Mesothelial cell of epicardium (in vitro differentiated cells): ENCODE data around the gene MTX1. TPM values are rescaled to one million over a fixed set of nuclear protein-coding genes. Genes with fewer than 3 reads are reported as not detected.
A peak's percentile ranks its signal among the peaks of the same experiment; 100 is the strongest.
"Not testable (repeated sequence)": the region's sequence is repeated elsewhere in the genome, so short reads cannot be mapped to it uniquely, and the experiment has no call there.

Experiments
- DNase-seq, 2 experiments: peaks; one replicate each; pipeline ENCODE4 v3.0.0; 2021; ENCODE audit warnings: low spot score in 2 of 2; ENCODE audit not compliant: unreplicated experiment in 2 of 2
- H3K27ac Mint-ChIP-seq: 2 replicates; pipeline ENCODE4 v1.8.0; 2021; ENCODE audit warnings: mixed read lengths
- H3K27me3 Mint-ChIP-seq: 2 replicates; pipeline ENCODE4 v1.8.0; 2021; ENCODE audit warnings: low read depth, mixed read lengths
- H3K36me3 Mint-ChIP-seq: 2 replicates; pipeline ENCODE4 v1.8.0; 2021; ENCODE audit warnings: mixed read lengths
- H3K4me1 Mint-ChIP-seq: 2 replicates; pipeline ENCODE4 v1.8.0; 2021; ENCODE audit warnings: mixed read lengths
- H3K4me3 Mint-ChIP-seq: 2 replicates; pipeline ENCODE4 v1.8.0; 2021; ENCODE audit warnings: mild to moderate bottlenecking, moderate library complexity, mixed read lengths
- H3K9me3 Mint-ChIP-seq: 2 replicates; pipeline ENCODE4 v1.8.0; 2021; ENCODE audit warnings: mixed read lengths
- total RNA-seq: library from RNA; stranded (reverse); gene quantifications from 3 replicates; pipeline ENCODE4 v1.2.1, GENCODE V29; 2021
- TF ChIP-seq, protein P1 (sequence below): fragments of 200-600 bp; sonication (generic); IDR thresholded peaks from one replicate; pipeline ENCODE4 v1.5.0; 2021; ENCODE audit warnings: antibody characterized with exemption; ENCODE audit not compliant: unreplicated experiment

Gene MTX1
- total RNA-seq, 1 donor from 2014 or later: 35.7 TPM

- H3K27ac Mint-ChIP-seq: not testable (repeated sequence)
Measured at GRCh38 chr1:155233502-155233901, 25.0 kb downstream of the MTX1 start.

DNA sequence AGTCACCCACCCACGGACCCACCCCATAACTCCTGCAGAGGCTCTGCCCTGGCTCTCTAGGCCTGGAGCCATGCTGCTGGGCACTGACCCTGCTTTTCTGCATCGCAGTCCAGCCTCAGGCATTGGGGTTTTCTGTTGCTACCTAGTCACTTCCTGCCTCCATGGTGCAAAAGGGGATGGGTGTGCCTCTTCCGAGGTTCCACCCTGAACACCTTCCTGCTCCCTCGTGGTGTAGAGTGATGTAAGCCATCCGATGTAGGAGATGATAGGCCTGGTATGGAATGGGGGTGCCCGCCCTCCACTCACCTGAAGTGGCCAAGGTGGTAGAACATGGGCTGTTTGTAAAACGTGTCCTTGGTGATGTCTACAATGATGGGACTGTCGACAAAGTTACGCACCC, 26.9 kb downstream of the MTX1 start:
- H3K4me3 Mint-ChIP-seq, H3K9me3 Mint-ChIP-seq, H3K27me3 Mint-ChIP-seq, DNase-seq, H3K4me1 Mint-ChIP-seq, H3K27ac Mint-ChIP-seq: not testable (repeated sequence)
- H3K36me3 Mint-ChIP-seq: peaks cover 11% of the 10 kb centered on the region

More at GRCh38 chr1:155233502-155233901, 25.0 kb downstream of the MTX1 start:
- not testable (repeated sequence) for H3K9me3 Mint-ChIP-seq, H3K27me3 Mint-ChIP-seq, DNase-seq, H3K4me3 Mint-ChIP-seq, H3K4me1 Mint-ChIP-seq
- peaks cover 11% of the 10 kb centered on the region for H3K36me3 Mint-ChIP-seq

- TF ChIP-seq, protein P1, sequence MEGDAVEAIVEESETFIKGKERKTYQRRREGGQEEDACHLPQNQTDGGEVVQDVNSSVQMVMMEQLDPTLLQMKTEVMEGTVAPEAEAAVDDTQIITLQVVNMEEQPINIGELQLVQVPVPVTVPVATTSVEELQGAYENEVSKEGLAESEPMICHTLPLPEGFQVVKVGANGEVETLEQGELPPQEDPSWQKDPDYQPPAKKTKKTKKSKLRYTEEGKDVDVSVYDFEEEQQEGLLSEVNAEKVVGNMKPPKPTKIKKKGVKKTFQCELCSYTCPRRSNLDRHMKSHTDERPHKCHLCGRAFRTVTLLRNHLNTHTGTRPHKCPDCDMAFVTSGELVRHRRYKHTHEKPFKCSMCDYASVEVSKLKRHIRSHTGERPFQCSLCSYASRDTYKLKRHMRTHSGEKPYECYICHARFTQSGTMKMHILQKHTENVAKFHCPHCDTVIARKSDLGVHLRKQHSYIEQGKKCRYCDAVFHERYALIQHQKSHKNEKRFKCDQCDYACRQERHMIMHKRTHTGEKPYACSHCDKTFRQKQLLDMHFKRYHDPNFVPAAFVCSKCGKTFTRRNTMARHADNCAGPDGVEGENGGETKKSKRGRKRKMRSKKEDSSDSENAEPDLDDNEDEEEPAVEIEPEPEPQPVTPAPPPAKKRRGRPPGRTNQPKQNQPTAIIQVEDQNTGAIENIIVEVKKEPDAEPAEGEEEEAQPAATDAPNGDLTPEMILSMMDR: no peak
- Mint-ChIP-seq H3K9me3 (no peaks in the 10 kb centered on the region), H3K4me1 (peaks cover 18% of the 10 kb centered on the region), H3K27me3 (no peaks in the 10 kb centered on the region), H3K4me3 (no peak overlapping the region), H3K27ac (no peak overlapping the region), H3K36me3 (peaks cover 11% of the 10 kb centered on the region)
- no peak for DNase-seq
Measured at GRCh38 chr1:155236451-155236850, 28.0 kb downstream of the MTX1 start.

GRCh38 chr1:155241069-155241679, 32.7 kb downstream of the MTX1 start:
- H3K9me3 Mint-ChIP-seq: no peaks in the 10 kb centered on the region
- H3K36me3 Mint-ChIP-seq: peaks cover 4% of the 10 kb centered on the region
- TF ChIP-seq, protein P1: no peak
- peaks cover 3% of the 10 kb centered on the region for H3K27me3 Mint-ChIP-seq
- H3K4me3 Mint-ChIP-seq: peak overlapping the region; percentile 69
- peak overlapping the region; percentile 89 for H3K27ac Mint-ChIP-seq
- H3K4me1 Mint-ChIP-seq: peaks cover 33% of the 10 kb centered on the region
- peak; percentile 36 to 59 for DNase-seq

DNA sequence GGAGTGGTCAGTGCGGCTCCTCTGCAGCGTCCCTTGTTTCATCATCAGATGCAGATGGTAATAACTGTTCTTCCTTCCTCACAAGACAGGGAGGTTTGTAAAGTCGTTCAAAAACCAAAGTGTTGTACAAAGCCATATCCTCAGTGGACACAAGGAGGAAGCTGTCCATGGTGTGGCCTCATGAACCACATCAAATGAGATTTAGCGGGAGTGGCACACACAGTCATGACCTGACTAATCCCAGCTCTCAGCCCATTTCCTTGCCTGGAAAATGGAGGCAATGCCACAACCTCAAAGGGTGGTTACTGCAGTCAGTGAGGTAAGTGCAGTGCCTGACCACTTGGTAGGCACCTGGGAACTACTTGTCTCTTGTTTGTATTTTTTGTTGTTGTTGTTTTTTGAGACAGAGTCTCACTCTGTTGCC, 33.4 kb downstream of the MTX1 start:
- no peaks in the 10 kb centered on the region for H3K9me3 Mint-ChIP-seq
- peak overlapping the region; percentile 89 for H3K27ac Mint-ChIP-seq
- no peak for DNase-seq
- TF ChIP-seq, protein P1: no peak
- H3K27me3 Mint-ChIP-seq: peaks cover 3% of the 10 kb centered on the region
- H3K4me1 Mint-ChIP-seq: peaks cover 33% of the 10 kb centered on the region
- H3K36me3 Mint-ChIP-seq: peaks cover 3% of the 10 kb centered on the region
- H3K4me3 Mint-ChIP-seq: no peak overlapping the region

DNA sequence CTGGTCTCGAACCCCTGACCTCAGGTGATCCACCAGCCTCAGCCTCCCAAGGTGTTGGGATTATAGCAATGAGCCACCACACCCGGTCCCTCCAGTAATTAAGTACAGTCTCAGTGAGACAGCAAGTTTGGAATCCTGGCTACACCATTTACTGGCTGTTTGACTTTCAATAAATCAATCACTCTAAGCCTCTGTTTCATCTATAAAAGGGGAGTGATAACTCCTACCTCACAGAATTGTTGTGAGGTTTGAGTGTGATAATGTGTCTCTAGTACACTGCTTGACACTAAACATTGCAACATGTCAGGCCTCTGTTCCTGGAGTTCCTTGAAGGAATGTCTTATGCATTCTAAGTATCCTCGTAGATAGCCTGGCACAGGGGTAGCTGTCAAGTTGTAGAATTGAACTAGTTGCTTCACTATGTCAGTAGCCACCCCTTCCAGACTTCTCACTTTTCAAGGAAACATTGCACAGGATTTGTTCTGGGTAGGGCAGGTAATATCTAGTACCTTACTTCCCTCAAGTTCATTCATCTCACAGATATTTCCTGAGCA, 34.4 kb downstream of the MTX1 start:
- peak overlapping the region; percentile 80 for H3K27ac Mint-ChIP-seq

More for the DNA sequence above, 34.4 kb downstream of the MTX1 start:
- Mint-ChIP-seq H3K27me3 (peaks cover 3% of the 10 kb centered on the region), H3K9me3 (no peaks in the 10 kb centered on the region), H3K36me3 (peaks cover 3% of the 10 kb centered on the region), H3K4me3 (peak overlapping the region; percentile 69), H3K4me1 (peaks cover 33% of the 10 kb centered on the region)
- no peak for DNase-seq
- TF ChIP-seq, protein P1: no peak
